ENCODE measurements around the gene MGLL.

MGLL gene

DNA sequence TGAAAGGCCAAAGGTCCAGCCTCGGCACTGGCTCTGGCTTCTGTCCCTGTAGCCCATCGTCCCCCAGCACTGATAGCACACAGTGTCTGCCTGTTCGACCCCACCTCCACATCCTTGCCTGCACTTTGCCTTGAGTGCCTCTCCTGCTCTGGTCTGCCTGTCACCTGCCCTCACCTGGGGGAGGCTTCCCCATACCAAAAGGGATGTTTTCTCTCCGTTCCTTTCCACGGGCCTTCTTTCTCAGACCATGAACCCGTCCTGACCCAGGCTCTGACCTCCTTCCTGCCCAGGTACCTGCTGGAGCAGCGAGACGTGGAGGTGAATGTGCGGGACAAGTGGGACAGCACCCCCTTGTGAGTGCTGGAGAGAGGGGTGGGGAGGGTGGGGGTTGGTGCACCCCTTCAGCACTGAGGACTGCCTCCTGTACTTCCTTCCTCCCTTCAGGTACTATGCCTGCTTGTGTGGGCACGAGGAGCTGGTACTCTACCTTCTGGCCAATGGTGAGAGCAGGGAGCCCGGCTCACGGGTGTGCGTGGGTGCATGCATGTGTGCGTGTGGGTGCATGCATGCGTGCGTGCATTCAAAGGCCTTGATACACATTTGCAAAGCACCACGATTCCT is 148.1 kb downstream of the MGLL start:
- Histone ChIP-seq H3K79me2 (ENCODE audit: insufficient read depth, low read length) (no peaks in the 10 kb centered on the region), H3K9ac (ENCODE audit: low read length) (no peak overlapping the region; the same call in 1 of the 2 replicates), H4K20me1 (ENCODE audit: insufficient read depth, low read length) (no peaks in the 10 kb centered on the region), H3K9me2 (ENCODE audit: low read depth, low read length) (no peaks in the 10 kb centered on the region), H3K27me3 (ENCODE audit: insufficient read depth, low read length) (no peaks in the 10 kb centered on the region; the same call in 1 of the 2 replicates), H3K9me3 (ENCODE audit: low read length) (no peaks in the 10 kb centered on the region), H3K36me3 (ENCODE audit: insufficient read depth, low read length) (no peaks in the 10 kb centered on the region), H3K27ac (ENCODE audit: low read depth, low read length, poor library complexity, severe bottlenecking) (no peak overlapping the region), H3K4me2 (ENCODE audit: low read length) (peak overlapping the region; percentile 96; the same call in 1 of the 2 replicates), H3K4me1 (ENCODE audit: insufficient read depth, low read length, severe bottlenecking) (peaks cover 17% of the 10 kb centered on the region), H2AFZ (ENCODE audit: low read length) (no peak overlapping the region), H3F3A (ENCODE audit: insufficient read depth, low read length) (no peaks in the 10 kb centered on the region), H3K4me3 (ENCODE audit: low read depth, low read length, poor library complexity, severe bottlenecking) (peak overlapping the region; percentile 97)
- no peak for TF ChIP-seq EZH2 (IDR thresholded peaks at IDR 0.05; ENCODE audit: borderline replicate concordance, low read length)
- TF ChIP-seq, protein P1, sequence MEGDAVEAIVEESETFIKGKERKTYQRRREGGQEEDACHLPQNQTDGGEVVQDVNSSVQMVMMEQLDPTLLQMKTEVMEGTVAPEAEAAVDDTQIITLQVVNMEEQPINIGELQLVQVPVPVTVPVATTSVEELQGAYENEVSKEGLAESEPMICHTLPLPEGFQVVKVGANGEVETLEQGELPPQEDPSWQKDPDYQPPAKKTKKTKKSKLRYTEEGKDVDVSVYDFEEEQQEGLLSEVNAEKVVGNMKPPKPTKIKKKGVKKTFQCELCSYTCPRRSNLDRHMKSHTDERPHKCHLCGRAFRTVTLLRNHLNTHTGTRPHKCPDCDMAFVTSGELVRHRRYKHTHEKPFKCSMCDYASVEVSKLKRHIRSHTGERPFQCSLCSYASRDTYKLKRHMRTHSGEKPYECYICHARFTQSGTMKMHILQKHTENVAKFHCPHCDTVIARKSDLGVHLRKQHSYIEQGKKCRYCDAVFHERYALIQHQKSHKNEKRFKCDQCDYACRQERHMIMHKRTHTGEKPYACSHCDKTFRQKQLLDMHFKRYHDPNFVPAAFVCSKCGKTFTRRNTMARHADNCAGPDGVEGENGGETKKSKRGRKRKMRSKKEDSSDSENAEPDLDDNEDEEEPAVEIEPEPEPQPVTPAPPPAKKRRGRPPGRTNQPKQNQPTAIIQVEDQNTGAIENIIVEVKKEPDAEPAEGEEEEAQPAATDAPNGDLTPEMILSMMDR (IDR thresholded peaks at IDR 0.05; ENCODE audit: low read length) = no peak

GRCh38 chr3:127673191-127674100 is 148.9 kb downstream of the MGLL start:
- Histone ChIP-seq H3K79me2 (ENCODE audit: insufficient read depth, low read length) (no peaks in the 10 kb centered on the region), H3K4me2 (ENCODE audit: low read length) (peak overlapping the region; percentile 96), H3K9me3 (ENCODE audit: low read length) (no peaks in the 10 kb centered on the region), H3K27ac (ENCODE audit: low read depth, low read length, poor library complexity, severe bottlenecking) (no peak overlapping the region), H3K4me3 (ENCODE audit: low read depth, low read length, poor library complexity, severe bottlenecking) (peak overlapping the region; percentile 97), H3K27me3 (ENCODE audit: insufficient read depth, low read length) (no peaks in the 10 kb centered on the region; the same call in 1 of the 2 replicates), H3F3A (ENCODE audit: insufficient read depth, low read length) (no peaks in the 10 kb centered on the region), H3K9ac (ENCODE audit: low read length) (peak overlapping the region; percentile 77), H3K36me3 (ENCODE audit: insufficient read depth, low read length) (no peaks in the 10 kb centered on the region), H3K9me2 (ENCODE audit: low read depth, low read length) (no peaks in the 10 kb centered on the region), H3K4me1 (ENCODE audit: insufficient read depth, low read length, severe bottlenecking) (peaks cover 17% of the 10 kb centered on the region), H2AFZ (ENCODE audit: low read length) (peak overlapping the region; percentile 69; the same call in 1 of the 2 replicates), H4K20me1 (ENCODE audit: insufficient read depth, low read length) (no peaks in the 10 kb centered on the region)
- TF ChIP-seq, protein P1 (IDR thresholded peaks at IDR 0.05; ENCODE audit: low read length) = no peak
- no peak for TF ChIP-seq EZH2 (IDR thresholded peaks at IDR 0.05; ENCODE audit: borderline replicate concordance, low read length)

- Histone ChIP-seq H3K27ac (ENCODE audit: low read depth, low read length, poor library complexity, severe bottlenecking) (no peak within 1 kb of the TSS), H3K4me3 (ENCODE audit: low read depth, low read length, poor library complexity, severe bottlenecking) (peak within 1 kb of the TSS; percentile 97), H3K4me2 (ENCODE audit: low read length) (peak within 1 kb of the TSS; percentile 96), H3F3A (ENCODE audit: insufficient read depth, low read length) (no peaks in the 10 kb centered on the region), H3K9me2 (ENCODE audit: low read depth, low read length) (no peaks in the 10 kb centered on the region), H4K20me1 (ENCODE audit: insufficient read depth, low read length) (no peaks in the 10 kb centered on the region), H3K79me2 (ENCODE audit: insufficient read depth, low read length) (no peaks in the 10 kb centered on the region), H3K9ac (ENCODE audit: low read length) (peak within 1 kb of the TSS; percentile 82), H3K36me3 (ENCODE audit: insufficient read depth, low read length) (no peaks in the 10 kb centered on the region), H2AFZ (ENCODE audit: low read length) (peak within 1 kb of the TSS; percentile 69; the same call in 1 of the 2 replicates), H3K4me1 (ENCODE audit: insufficient read depth, low read length, severe bottlenecking) (peaks cover 17% of the 10 kb centered on the region), H3K9me3 (ENCODE audit: low read length) (no peaks in the 10 kb centered on the region), H3K27me3 (ENCODE audit: insufficient read depth, low read length) (no peaks in the 10 kb centered on the region; the same call in 1 of the 2 replicates)
- TF ChIP-seq, protein P1 (IDR thresholded peaks at IDR 0.05; ENCODE audit: low read length) = no peak
- no peak for TF ChIP-seq EZH2 (IDR thresholded peaks at IDR 0.05; ENCODE audit: borderline replicate concordance, low read length)
Measured at GRCh38 chr3:127672429-127673190, 149.7 kb downstream of the MGLL start, which contains the start of gene ABTB1. ABTB1 (plus strand) TSS chr3:127672952; CDS start chr3:127673026, 74 bp downstream.

All from OCI-LY1 (cell line).